SK-N-SH (cell line): Measurements from ENCODE around the gene TMEM132D. TPM values are rescaled to one million over a fixed set of nuclear protein-coding genes. Genes with fewer than 3 reads are reported as not detected.

Experiments used
- CTCF ChIA-PET: fragments of 300-600, 350-600 bp; formaldehyde crosslinking; extraction: SDS; loops from one replicate; lab custom pipeline; 2021; lab: Yijun Ruan, JAX
- POLR2A ChIA-PET: fragments of 350-600 bp; sonication (Branson Sonifier 250); formaldehyde crosslinking; extraction: SDS; loops from one replicate; lab custom pipeline; 2020; ENCODE audit warnings: antibody characterized with exemption, inconsistent platforms; lab: Yijun Ruan, JAX
- DNase-seq: peaks from one replicate; pipeline ENCODE4 v3.0.0; 2012
- H2AFZ ChIP-seq: fragments of 200-600 bp; sonication (generic); 2 replicates; pipeline ENCODE4 v1.8.1; 2016; ENCODE audit warnings: antibody characterized with exemption, mild to moderate bottlenecking, low read depth
- H3F3A ChIP-seq: fragments of 200-600 bp; sonication (generic); replicated peaks from 2 replicates; pipeline ENCODE3; 2016; ENCODE audit warnings: antibody characterized with exemption, mild to moderate bottlenecking; ENCODE audit not compliant: insufficient read depth
- H3K27ac ChIP-seq, 2 experiments: fragments of 200-500 bp in 1 of 2; fragments of 200-600 bp in 1 of 2; sonication (Bioruptor generic) in 1 of 2; sonication (generic), shearing (Covaris generic) in 1 of 2; 2 replicates each; pipeline versions ENCODE4 v1.5.1 to v1.6.1; 2014 to 2016; ENCODE audit warnings: low read depth in 2 of 2, inconsistent platforms in 1 of 2, low read length in 1 of 2, mild to moderate bottlenecking in 1 of 2, mixed read lengths in 1 of 2
- H3K27me3 ChIP-seq: fragments of 200-600 bp; sonication (generic), shearing (Covaris generic); 2 replicates; pipeline ENCODE4 v1.6.1; 2016; ENCODE audit warnings: mixed run types; ENCODE audit not compliant: insufficient read depth
- H3K36me3 ChIP-seq, 2 experiments: fragments of 200-500 bp in 1 of 2; fragments of 200-600 bp in 1 of 2; sonication (Bioruptor generic) in 1 of 2; sonication (generic) in 1 of 2; replicated peaks in 1 of 2; 2 replicates each; pipeline versions ENCODE3 to v1.5.1; 2014 to 2016; ENCODE audit warnings: low read length in 1 of 2, mild to moderate bottlenecking in 1 of 2; ENCODE audit not compliant: insufficient read depth in 2 of 2, control insufficient read depth in 1 of 2
- H3K4me1 ChIP-seq, 2 experiments: fragments of 200-500 bp in 1 of 2; fragments of 200-600 bp in 1 of 2; sonication (Bioruptor generic) in 1 of 2; sonication (generic), shearing (Covaris generic) in 1 of 2; 2 replicates each; pipeline versions ENCODE4 v1.5.1 to v1.6.1; 2014 to 2016; ENCODE audit warnings: low read depth in 1 of 2, low read length in 1 of 2, mixed run types in 1 of 2; ENCODE audit not compliant: insufficient read depth in 2 of 2, control insufficient read depth in 1 of 2
- H3K4me2 ChIP-seq: fragments of 200-600 bp; sonication (generic), shearing (Covaris generic); 2 replicates; pipeline ENCODE4 v1.6.1; 2017; ENCODE audit warnings: mixed run types
- H3K4me3 ChIP-seq, 2 experiments: fragments of 200-500 bp in 1 of 2; fragments of 200-600 bp in 1 of 2; sonication (Bioruptor generic) in 1 of 2; sonication (generic), shearing (Covaris generic) in 1 of 2; 2 replicates each; pipeline versions ENCODE4 v1.5.1 to v1.8.1; 2014 to 2016; ENCODE audit warnings: low read depth in 2 of 2, inconsistent platforms in 1 of 2, low read length in 1 of 2, mild to moderate bottlenecking in 1 of 2, mixed read lengths in 1 of 2, moderate library complexity in 1 of 2
- H3K79me2 ChIP-seq: fragments of 200-600 bp; sonication (generic); 2 replicates; pipeline ENCODE4 v1.8.1; 2017; ENCODE audit warnings: mild to moderate bottlenecking; ENCODE audit not compliant: insufficient read depth
- H3K9ac ChIP-seq: fragments of 200-600 bp; sonication (generic); 2 replicates; pipeline ENCODE4 v1.6.1; 2017; ENCODE audit warnings: mixed run types
- H3K9me2 ChIP-seq: fragments of 200-600 bp; sonication (generic); 2 replicates; pipeline ENCODE4 v1.6.1; 2017; ENCODE audit warnings: mixed run types
- H3K9me3 ChIP-seq: fragments of 200-600 bp; sonication (generic); 2 replicates; pipeline ENCODE4 v1.6.1; 2017; ENCODE audit warnings: mixed run types, mild to moderate bottlenecking, moderate library complexity
- H4K20me1 ChIP-seq: fragments of 200-600 bp; sonication (generic); 2 replicates; pipeline ENCODE4 v1.6.1; 2017; ENCODE audit warnings: mild to moderate bottlenecking, mixed run types; ENCODE audit not compliant: insufficient read depth
- CTCF ChIP-seq: fragments of 200-600 bp; sonication (generic); IDR thresholded peaks from 2 replicates; pipeline ENCODE4 v1.6.1; 2017; ENCODE audit warnings: antibody characterized with exemption, mild to moderate bottlenecking, moderate library complexity
- ELF1 ChIP-seq: IDR thresholded peaks from 2 replicates; pipeline ENCODE4 v1.4.0; 2012
- EP300 ChIP-seq, 2 experiments: IDR thresholded peaks; 2 replicates each; pipeline versions ENCODE4 v1.4.0 to v1.6.1; 2012; ENCODE audit warnings: borderline replicate concordance in 1 of 2, low read depth in 1 of 2, low read length in 1 of 2
- JUND ChIP-seq: IDR thresholded peaks from 2 replicates; pipeline ENCODE4 v1.4.0; 2012
- MEF2A ChIP-seq: IDR thresholded peaks from 2 replicates; pipeline ENCODE4 v1.4.0; 2012; ENCODE audit warnings: low read depth, borderline replicate concordance
- NFIC ChIP-seq: IDR thresholded peaks from 2 replicates; pipeline ENCODE4 v1.4.0; 2012; ENCODE audit warnings: borderline replicate concordance
- POLR2AphosphoS5 ChIP-seq: IDR thresholded peaks from 2 replicates; pipeline ENCODE4 v1.6.1; 2012; ENCODE audit warnings: low read depth, low read length
- RCOR1 ChIP-seq: fragments of 150-350 bp; IDR thresholded peaks from 2 replicates; pipeline ENCODE4 v1.6.1; 2017; ENCODE audit warnings: antibody characterized with exemption, low read length
- SMC3 ChIP-seq: IDR thresholded peaks from 2 replicates; pipeline ENCODE4 v1.6.1; 2012; ENCODE audit warnings: low read depth, low read length, improper control_type of control experiment
- TAF1 ChIP-seq: IDR thresholded peaks from 2 replicates; pipeline ENCODE4 v1.6.1; 2012; ENCODE audit warnings: low read depth, mild to moderate bottlenecking, low read length, moderate library complexity, borderline replicate concordance
- USF1 ChIP-seq: IDR thresholded peaks from 2 replicates; pipeline ENCODE4 v1.4.0; 2012; ENCODE audit warnings: low read depth, borderline replicate concordance
- ZBTB33 ChIP-seq: IDR thresholded peaks from 2 replicates; pipeline ENCODE4 v1.4.0; 2012; ENCODE audit warnings: low read depth, borderline replicate concordance
- WGBS: methylation state at CpG from one replicate; pipeline ENCODE4 v1.1.6; 2017; ENCODE audit warnings: low lambda C conversion rate; 5-methylcytosine and 5-hydroxymethylcytosine counted together
- polyA plus RNA-seq, 3 experiments: library from polyadenylated mRNA; depleted of rRNA; stranded (reverse); fragments of >200 nt; gene quantifications; 2 replicates each; pipeline ENCODE4 v1.2.3, GENCODE V29; 2012

Gene TMEM132D
- polyA plus RNA-seq (2012; rRNA removed) = not detected in 2 replicates
- under 0.01 TPM in 1 of 2 replicates, not detected in the other for polyA plus RNA-seq (2012; cell fraction: cytosol; rRNA removed)
- polyA plus RNA-seq (2012; cell fraction: nucleus; rRNA removed) = not detected in 2 replicates

- no peaks in the 10 kb centered on the region for H3F3A ChIP-seq
- CTCF ChIA-PET = no interaction called here
These were observed at the start of gene TMEM132D for GRCh38 chr12:129903956-129904829. TSS of gene TMEM132D (minus strand) at chr12:129904025.

GRCh38 chr12:129949651-129950050 is 45.8 kb upstream of the TMEM132D start:
- H3K36me3 ChIP-seq = no peaks in the 10 kb centered on the region
- no peak overlapping the region for H3K9ac ChIP-seq
- WGBS = 41% methylated on average over 16 of the region's 16 CpGs
- no peak for TF ChIP-seq EP300 (IDR thresholded peaks at IDR 0.05; ENCODE audit: borderline replicate concordance in 1 of 2, low read depth in 1 of 2, low read length in 1 of 2)
- no peak for TF ChIP-seq SMC3
- TF ChIP-seq ELF1 = no peak
- no peak for TF ChIP-seq JUND
- TF ChIP-seq TAF1 = no peak
- no peak for TF ChIP-seq ZBTB33
- no peak for TF ChIP-seq MEF2A
- TF ChIP-seq RCOR1 = no peak
- no peak for TF ChIP-seq USF1
- no peak for TF ChIP-seq POLR2AphosphoS5

More at GRCh38 chr12:129903956-129904829, at the start of gene TMEM132D:
- Histone ChIP-seq H3K9me2 (no peaks in the 10 kb centered on the region), H3K36me3 (no peaks in the 10 kb centered on the region), H3K4me3 (no peak within 1 kb of the TSS), H3K79me2 (no peaks in the 10 kb centered on the region), H4K20me1 (no peaks in the 10 kb centered on the region), H3K27ac (no peak within 1 kb of the TSS), H3K27me3 (no peaks in the 10 kb centered on the region), H3K4me2 (no peak within 1 kb of the TSS), H3K4me1 (no peaks in the 10 kb centered on the region), H2AFZ (no peak within 1 kb of the TSS), H3K9me3 (no peaks in the 10 kb centered on the region), H3K9ac (no peak within 1 kb of the TSS)
- POLR2A ChIA-PET = no interaction called here
- DNase-seq = peak; percentile 39
- TF ChIP-seq NFIC (no peak), CTCF (no peak), ZBTB33 (no peak)
- WGBS = 16% methylated on average over 16 of the region's 77 CpGs

More at GRCh38 chr12:129949651-129950050, 45.8 kb upstream of the TMEM132D start:
- POLR2A ChIA-PET = no interaction called here
- Histone ChIP-seq H3K4me3 (no peak overlapping the region), H4K20me1 (no peaks in the 10 kb centered on the region), H3K79me2 (no peaks in the 10 kb centered on the region), H3K9me3 (no peaks in the 10 kb centered on the region), H2AFZ (no peak overlapping the region), H3K27ac (no peak overlapping the region), H3F3A (no peaks in the 10 kb centered on the region), H3K4me2 (no peak overlapping the region), H3K9me2 (no peaks in the 10 kb centered on the region), H3K4me1 (no peaks in the 10 kb centered on the region), H3K27me3 (no peaks in the 10 kb centered on the region)
- DNase-seq = no peak
- CTCF ChIA-PET = interaction anchor here (1.1 to 1.2 kb wide), 2 partner anchors 12 to 64 kb away, joined by 3 read pairs; no protein-coding TSS in a partner anchor
